IMR-90 (cell line): ENCODE results near the gene CA4. TPM values are rescaled to one million over a fixed set of nuclear protein-coding genes. Genes with fewer than 3 reads are reported as not detected.

Source experiments
- ATAC-seq: fragments of 200-7000 bp; cut with Tn5 transposase; 2 replicates; pipeline ENCODE4 v1.9.1; 2020; ENCODE audit warnings: low read depth, mild to moderate bottlenecking, moderate library complexity
- BruUV-seq: library from RNA; stranded (reverse); fragments of 400-500 nt; replicated peaks from 2 replicates; lab custom pipeline; 2021; lab: Mats Ljungman, UMichigan
- CTCF ChIA-PET: fragments of 300-600 bp; formaldehyde crosslinking; extraction: SDS; loops from one replicate; lab custom pipeline; 2021; ENCODE audit warnings: antibody characterized with exemption; lab: Yijun Ruan, JAX
- POLR2A ChIA-PET: fragments of 300-600 bp; sonication (Branson Sonifier 250); formaldehyde crosslinking; loops from one replicate; lab custom pipeline; 2022; ENCODE audit warnings: antibody characterized with exemption; ENCODE audit not compliant: unreplicated experiment; lab: Charles Lee
- DNase-seq: peaks from one replicate; pipeline ENCODE4 v3.0.0; 2013
- H2AFZ ChIP-seq: replicated peaks from 2 replicates; pipeline ENCODE3; 2013; ENCODE audit warnings: low read length, mild to moderate bottlenecking; ENCODE audit not compliant: poor library complexity
- H2AK5ac ChIP-seq: 2 replicates; pipeline ENCODE4 v1.6.1; 2013; ENCODE audit warnings: low read depth, low read length, inconsistent platforms
- H2AK9ac ChIP-seq: replicated peaks from 2 replicates; pipeline ENCODE3; 2013; ENCODE audit warnings: mild to moderate bottlenecking, low read depth, low read length, moderate library complexity; ENCODE audit not compliant: poor library complexity
- H2BK120ac ChIP-seq: 2 replicates; pipeline ENCODE4 v1.6.1; 2013; ENCODE audit warnings: low read depth, low read length, inconsistent platforms
- H2BK15ac ChIP-seq: 3 replicates; pipeline ENCODE4 v1.6.1; 2013; ENCODE audit warnings: low read depth, low read length, inconsistent platforms
- H2BK20ac ChIP-seq: 2 replicates; pipeline ENCODE4 v1.6.1; 2013; ENCODE audit warnings: low read depth, mild to moderate bottlenecking, inconsistent platforms, low read length, moderate library complexity
- H2BK5ac ChIP-seq: 2 replicates; pipeline ENCODE4 v1.6.1; 2013; ENCODE audit warnings: mild to moderate bottlenecking, low read depth, low read length, inconsistent platforms; ENCODE audit not compliant: poor library complexity, severe bottlenecking
- H3K14ac ChIP-seq: replicated peaks from 2 replicates; pipeline ENCODE4 v1.6.1; 2013; ENCODE audit warnings: low read depth, low read length, inconsistent platforms
- H3K18ac ChIP-seq: 2 replicates; pipeline ENCODE4 v1.6.1; 2013; ENCODE audit warnings: low read depth, low read length, control low read depth
- H3K23ac ChIP-seq: 2 replicates; pipeline ENCODE4 v1.6.1; 2013; ENCODE audit warnings: low read depth, low read length, inconsistent platforms
- H3K27ac ChIP-seq: 2 replicates; pipeline ENCODE4 v1.5.1; 2013; ENCODE audit warnings: mild to moderate bottlenecking, control low read depth, low read length; ENCODE audit not compliant: insufficient read depth
- H3K27me3 ChIP-seq: 2 replicates; pipeline ENCODE4 v1.6.1; 2013; ENCODE audit warnings: low read length; ENCODE audit not compliant: control insufficient read depth, insufficient read depth
- H3K36me3 ChIP-seq: 2 replicates; pipeline ENCODE4 v1.6.1; 2013; ENCODE audit warnings: low read length, mixed read lengths; ENCODE audit not compliant: control insufficient read depth, insufficient read depth
- H3K4ac ChIP-seq: 2 replicates; pipeline ENCODE4 v1.6.1; 2013; ENCODE audit warnings: low read depth, low read length, inconsistent platforms
- H3K4me1 ChIP-seq: 2 replicates; pipeline ENCODE4 v1.6.1; 2013; ENCODE audit warnings: low read length, mixed read lengths; ENCODE audit not compliant: control insufficient read depth, insufficient read depth
- H3K4me2 ChIP-seq: 2 replicates; pipeline ENCODE4 v1.6.1; 2013; ENCODE audit warnings: low read depth, mild to moderate bottlenecking, control low read depth, low read length, moderate library complexity
- H3K4me3 ChIP-seq: 2 replicates; pipeline ENCODE4 v1.5.1; 2013; ENCODE audit warnings: low read depth, mild to moderate bottlenecking, control low read depth, low read length, moderate library complexity; ENCODE audit not compliant: insufficient read depth
- H3K56ac ChIP-seq: 2 replicates; pipeline ENCODE4 v1.6.1; 2013; ENCODE audit warnings: low read length, inconsistent platforms; ENCODE audit not compliant: insufficient read depth; ENCODE audit errors: extremely low read depth
- H3K79me1 ChIP-seq, 2 experiments: 2 replicates each; pipeline ENCODE4 v1.6.1; 2013; ENCODE audit warnings: low read length in 2 of 2, inconsistent platforms in 1 of 2, low read depth in 1 of 2
- H3K9ac ChIP-seq: 2 replicates; pipeline ENCODE4 v1.6.1; 2013; ENCODE audit warnings: low read depth, low read length, control low read depth
- H3K9me1 ChIP-seq: 2 replicates; pipeline ENCODE4 v1.6.1; 2013; ENCODE audit warnings: low read length, inconsistent platforms; ENCODE audit not compliant: insufficient read depth
- H3K9me3 ChIP-seq: 2 replicates; pipeline ENCODE4 v1.6.1; 2013; ENCODE audit warnings: low read length; ENCODE audit not compliant: control insufficient read depth, insufficient read depth
- H4K20me1 ChIP-seq: 2 replicates; pipeline ENCODE4 v1.6.1; 2013; ENCODE audit warnings: low read length, inconsistent platforms; ENCODE audit not compliant: insufficient read depth
- H4K5ac ChIP-seq: 2 replicates; pipeline ENCODE4 v1.6.1; 2013; ENCODE audit warnings: mild to moderate bottlenecking, low read depth, low read length, control low read depth
- H4K8ac ChIP-seq, 2 experiments: 2 replicates each; pipeline ENCODE4 v1.6.1; 2013; ENCODE audit warnings: low read depth in 2 of 2, low read length in 2 of 2, control low read depth in 1 of 2, inconsistent platforms in 1 of 2
- H4K91ac ChIP-seq: 2 replicates; pipeline ENCODE4 v1.6.1; 2013; ENCODE audit warnings: low read depth, low read length, inconsistent platforms; ENCODE audit not compliant: insufficient read depth
- CHD1 ChIP-seq: IDR thresholded peaks from 2 replicates; pipeline ENCODE4 v1.6.1; 2012; ENCODE audit warnings: low read depth, low read length, improper control_type of control experiment
- ELK1 ChIP-seq: fragments of 150-350 bp; IDR thresholded peaks from 2 replicates; pipeline ENCODE4 v1.6.1; 2016; ENCODE audit warnings: low read depth, mild to moderate bottlenecking, low read length, moderate library complexity, borderline replicate concordance
- MAZ ChIP-seq: IDR thresholded peaks from 2 replicates; pipeline ENCODE4 v1.6.1; 2012; ENCODE audit warnings: low read depth, mild to moderate bottlenecking, low read length, improper control_type of control experiment, moderate library complexity, borderline replicate concordance
- NFE2L2 ChIP-seq: fragments of 150-350 bp; IDR thresholded peaks from 2 replicates; pipeline ENCODE4 v1.6.1; 2016; ENCODE audit warnings: low read depth, mild to moderate bottlenecking, low read length
- RFX5 ChIP-seq: IDR thresholded peaks from 2 replicates; pipeline ENCODE4 v1.8.0; 2012; ENCODE audit warnings: low read depth, mild to moderate bottlenecking, low read length, moderate library complexity
- WGBS, 2 experiments: methylation state at CpG; one replicate each; pipeline versions ENCODE4 v1.1.5 to v1.1.7; 2013; ENCODE audit warnings: missing lambda C conversion rate in 2 of 2; ENCODE audit not compliant: insufficient read length in 1 of 2; ENCODE audit errors: extremely low coverage in 2 of 2; 5-methylcytosine and 5-hydroxymethylcytosine counted together
- dilution Hi-C: fragments of 300-500 bp; cut with HindIII; formaldehyde crosslinking; loops from one replicate; pipeline ENCODE4 v1.14.3; 2018; ENCODE audit warnings: low sequenced_read_pairs; ENCODE audit not compliant: unreplicated experiment
- in situ Hi-C: fragments of 300-500 bp; cut with MboI; formaldehyde crosslinking; loops from 3 replicates; pipeline ENCODE4 v1.14.3; 2019; ENCODE audit warnings: low sequenced_read_pairs, inconsistent platforms, mixed read lengths
- intact Hi-C: fragments of 100-400 bp; cut with micrococcal nuclease; formaldehyde crosslinking; loops from 2 replicates; pipeline ENCODE4 v1.10.0; 2022
- polyA plus RNA-seq, 3 experiments: library from polyadenylated mRNA; depleted of rRNA; stranded (reverse); fragments of >200 nt; gene quantifications; 2 replicates each; pipeline ENCODE4 v1.2.3, GENCODE V29; 2012; ENCODE audit warnings: low replicate concordance in 1 of 3
- total RNA-seq: library from RNA; depleted of rRNA; stranded (reverse); fragments of >200 nt; gene quantifications from 2 replicates; pipeline ENCODE4 v1.2.3, GENCODE V29; 2012

CA4 gene
- total and polyA plus RNA-seq, 2 of the 4 experiments (the other 2 are of a cell fraction) = not detected

GRCh38 chr17:60135951-60136666 is 13.7 kb upstream of the CA4 start (continued):
- TF ChIP-seq ELK1 (no peak), NFE2L2 (no peak), CHD1 (no peak)

GRCh38 chr17:60137731-60138130 is 12.0 kb upstream of the CA4 start:
- CTCF ChIA-PET = interaction anchor here (0.6 kb wide), 1 partner anchor 248 kb away, joined by 3 read pairs; no protein-coding TSS in a partner anchor
- intact Hi-C loops (loop anchor here (10.0 kb wide), 1 partner anchor 467 kb away; the partner anchor contains the start of gene PPM1D), dilution Hi-C loops (no loop called here), in situ Hi-C loops (loop anchor here (25.0 kb wide), 2 partner anchors 275 to 500 kb away; partner anchors contain the start of gene CHCT1)
- no peak overlapping the region for H3K4me2 ChIP-seq
- TF ChIP-seq MAZ (no peak), RFX5 (no peak)
- H2AK9ac ChIP-seq = no peak overlapping the region
- no peaks in the 10 kb centered on the region for H3K9me3 ChIP-seq
- no peak overlapping the region for H3K14ac ChIP-seq
- no peak overlapping the region for H2BK5ac ChIP-seq
- H3K9me1 ChIP-seq = peaks cover 4% of the 10 kb centered on the region; the same call in 1 of the 2 replicates
- H3K4me1 ChIP-seq = peaks cover 6% of the 10 kb centered on the region; the same call in 1 of the 2 replicates
- H3K9ac ChIP-seq = no peak overlapping the region
- no peak overlapping the region for H3K4me3 ChIP-seq
- DNase-seq (no peak), ATAC-seq (no peak)
- no peak overlapping the region for H3K4ac ChIP-seq
- no peak overlapping the region for H4K5ac ChIP-seq
- H4K91ac ChIP-seq = no peak overlapping the region
- no CpG with 5 or more reads among the region's 1 CpG for WGBS, 2 experiments
- H3K56ac ChIP-seq = no peak overlapping the region
- no peaks in the 10 kb centered on the region for H4K20me1 ChIP-seq
- no peaks in the 10 kb centered on the region for H3K36me3 ChIP-seq
- H2BK120ac ChIP-seq = no peak overlapping the region
- H3K18ac ChIP-seq = no peak overlapping the region
- POLR2A ChIA-PET = no interaction called here
- peaks cover 27% of the 10 kb centered on the region for H3K27me3 ChIP-seq
- no peak overlapping the region for H3K23ac ChIP-seq
- H2BK15ac ChIP-seq = no peak overlapping the region
- no peak overlapping the region for H2AK5ac ChIP-seq
- no peak overlapping the region for H2AFZ ChIP-seq
- H4K8ac ChIP-seq = no peak overlapping the region
- H2BK20ac ChIP-seq = no peak overlapping the region
- no TSS peak for BruUV-seq
- H3K27ac ChIP-seq = no peak overlapping the region
- peaks cover 11 to 22% of the 10 kb centered on the region in 2 experiments; a peak in 2 of 4 replicates for H3K79me1 ChIP-seq
